Measurements from ENCODE around the gene PHF12. TPM values are rescaled to one million over a fixed set of nuclear protein-coding genes. Genes with fewer than 3 reads are reported as not detected.

Gene PHF12
- total and polyA plus RNA-seq, 7 donors: 6.9 to 54.3 (median 39.1) TPM

DNA sequence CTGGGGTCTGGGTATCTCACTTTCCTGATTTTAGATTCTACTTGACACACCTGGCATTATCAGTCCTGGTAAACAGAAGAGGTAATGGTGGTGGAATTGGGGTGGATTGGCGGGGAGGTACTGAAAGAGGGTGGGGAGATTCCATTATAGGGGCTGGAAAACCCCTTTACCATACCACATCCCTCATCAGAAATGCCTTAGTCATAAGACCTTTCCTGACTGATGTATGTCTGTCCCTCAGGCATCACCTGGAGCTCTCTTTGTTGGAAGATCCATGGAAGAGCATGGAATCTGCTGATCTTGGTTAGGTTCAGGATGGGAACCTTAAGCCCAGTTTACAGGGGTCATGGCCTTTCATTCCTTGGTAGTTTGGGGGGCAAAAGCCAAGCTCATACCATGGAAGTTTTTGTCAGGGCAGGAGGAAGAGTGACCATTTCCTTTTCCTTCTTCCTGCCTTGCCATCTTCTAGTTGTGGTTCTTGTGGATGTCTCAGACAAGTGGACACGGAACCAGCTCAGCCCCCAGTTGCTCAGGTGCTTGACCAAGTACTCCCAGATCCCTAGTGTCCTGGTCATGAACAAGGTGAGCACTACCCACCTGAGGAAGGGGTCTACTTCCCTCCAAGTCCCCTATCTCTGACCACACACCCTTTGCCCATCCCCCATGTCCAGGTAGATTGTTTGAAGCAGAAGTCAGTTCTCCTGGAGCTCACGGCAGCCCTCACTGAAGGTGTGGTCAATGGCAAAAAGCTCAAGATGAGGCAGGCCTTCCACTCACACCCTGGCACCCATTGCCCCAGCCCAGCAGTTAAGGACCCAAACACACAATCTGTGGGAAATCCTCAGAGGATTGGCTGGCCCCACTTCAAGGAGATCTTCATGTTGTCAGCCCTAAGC, 93.2 kb downstream of the PHF12 start:
- no peak overlapping the region for H3K4me3 ChIP-seq
- H3K27ac ChIP-seq: no peak overlapping the region
- intact Hi-C loops (cut with DNase I): no loop called here
- no peak for TF ChIP-seq POLR2AphosphoS5 (IDR thresholded peaks at IDR 0.05)
- no peak for TF ChIP-seq POLR2A (IDR thresholded peaks at IDR 0.05)
- TF ChIP-seq, protein P1, sequence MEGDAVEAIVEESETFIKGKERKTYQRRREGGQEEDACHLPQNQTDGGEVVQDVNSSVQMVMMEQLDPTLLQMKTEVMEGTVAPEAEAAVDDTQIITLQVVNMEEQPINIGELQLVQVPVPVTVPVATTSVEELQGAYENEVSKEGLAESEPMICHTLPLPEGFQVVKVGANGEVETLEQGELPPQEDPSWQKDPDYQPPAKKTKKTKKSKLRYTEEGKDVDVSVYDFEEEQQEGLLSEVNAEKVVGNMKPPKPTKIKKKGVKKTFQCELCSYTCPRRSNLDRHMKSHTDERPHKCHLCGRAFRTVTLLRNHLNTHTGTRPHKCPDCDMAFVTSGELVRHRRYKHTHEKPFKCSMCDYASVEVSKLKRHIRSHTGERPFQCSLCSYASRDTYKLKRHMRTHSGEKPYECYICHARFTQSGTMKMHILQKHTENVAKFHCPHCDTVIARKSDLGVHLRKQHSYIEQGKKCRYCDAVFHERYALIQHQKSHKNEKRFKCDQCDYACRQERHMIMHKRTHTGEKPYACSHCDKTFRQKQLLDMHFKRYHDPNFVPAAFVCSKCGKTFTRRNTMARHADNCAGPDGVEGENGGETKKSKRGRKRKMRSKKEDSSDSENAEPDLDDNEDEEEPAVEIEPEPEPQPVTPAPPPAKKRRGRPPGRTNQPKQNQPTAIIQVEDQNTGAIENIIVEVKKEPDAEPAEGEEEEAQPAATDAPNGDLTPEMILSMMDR (IDR thresholded peaks at IDR 0.05): no peak
- TF ChIP-seq EP300 (IDR thresholded peaks at IDR 0.05): no peak
- no peak for DNase-seq
- H3K9me3 ChIP-seq: no peaks in the 10 kb centered on the region
- 92 to 93% methylated on average over 3 of the region's 3 CpGs for WGBS, 2 donors
- peaks cover 0 to 55% (median 24%) of the 10 kb centered on the region in 4 donors for H3K36me3 ChIP-seq
- no peaks in the 10 kb centered on the region for H3K27me3 ChIP-seq
- H3K4me1 ChIP-seq: peaks cover 0 to 14% (median 10%) of the 10 kb centered on the region in 4 donors

DNA sequence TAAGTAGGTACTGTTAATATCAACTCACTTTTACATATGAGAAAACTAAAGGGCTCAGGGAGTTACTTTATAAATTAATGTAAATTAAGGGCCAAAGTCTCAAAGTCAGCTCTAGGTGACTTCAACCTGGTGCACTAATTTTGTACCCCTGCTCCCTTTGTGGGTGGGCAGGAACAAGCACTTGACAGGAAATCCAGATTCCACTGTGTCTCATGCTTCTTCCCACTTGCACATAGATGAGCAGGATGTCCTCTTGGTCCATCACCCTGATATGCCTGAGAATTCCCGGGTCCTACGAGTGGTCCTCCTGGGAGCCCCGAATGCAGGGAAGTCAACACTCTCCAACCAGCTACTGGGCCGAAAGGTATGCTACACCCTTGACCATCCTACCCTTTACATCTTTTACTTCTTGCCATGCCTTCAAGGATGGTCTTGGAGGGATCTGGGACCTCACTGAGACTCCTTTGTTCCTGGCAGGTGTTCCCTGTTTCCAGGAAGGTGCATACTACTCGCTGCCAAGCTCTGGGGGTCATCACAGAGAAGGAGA, 95.2 kb downstream of the PHF12 start:
- TF ChIP-seq, protein P1 (IDR thresholded peaks at IDR 0.05): no peak
- no peak for TF ChIP-seq POLR2AphosphoS5 (IDR thresholded peaks at IDR 0.05)
- TF ChIP-seq POLR2A (IDR thresholded peaks at IDR 0.05): no peak
- TF ChIP-seq EP300 (IDR thresholded peaks at IDR 0.05): no peak
- H3K4me3 ChIP-seq: no peak overlapping the region
- H3K36me3 ChIP-seq: peaks cover 0 to 49% (median 24%) of the 10 kb centered on the region in 4 donors
- H3K4me1 ChIP-seq: peaks cover 0 to 14% (median 10%) of the 10 kb centered on the region in 4 donors
- H3K9me3 ChIP-seq: no peaks in the 10 kb centered on the region
- DNase-seq: no peak
- 92 to 95% methylated on average over 5 of the region's 5 CpGs for WGBS, 2 donors
- no peak overlapping the region for H3K27ac ChIP-seq
- intact Hi-C loops (cut with DNase I): no loop called here
- no peaks in the 10 kb centered on the region for H3K27me3 ChIP-seq

DNA sequence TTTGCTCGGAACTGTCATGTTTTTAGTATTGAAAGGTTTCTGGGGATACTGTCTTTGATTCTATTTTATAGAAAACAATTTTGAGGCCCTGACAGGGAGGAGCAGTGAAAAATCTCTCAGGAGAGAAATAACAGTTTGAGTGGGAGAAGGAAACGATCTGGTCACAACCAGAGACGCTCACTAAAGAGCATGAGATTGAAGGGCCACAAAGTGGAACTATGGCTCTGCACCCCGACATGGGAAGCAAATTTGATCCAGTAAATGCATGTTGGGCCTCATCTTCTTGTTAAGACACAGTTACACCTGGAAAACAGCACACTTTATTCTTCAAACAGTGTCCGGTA, 96.0 kb downstream of the PHF12 start:
- peaks cover 0 to 14% (median 10%) of the 10 kb centered on the region in 4 donors for H3K4me1 ChIP-seq
- no peaks in the 10 kb centered on the region for H3K27me3 ChIP-seq
- no peaks in the 10 kb centered on the region for H3K9me3 ChIP-seq
- peak overlapping the region; percentile 45 to 90 (median 76) for H3K4me3 ChIP-seq
- WGBS, 2 donors: 4 to 18% methylated on average over 5 of the region's 5 CpGs
- TF ChIP-seq POLR2AphosphoS5 (IDR thresholded peaks at IDR 0.05) (no peak), EP300 (IDR thresholded peaks at IDR 0.05) (no peak), POLR2A (IDR thresholded peaks at IDR 0.05) (no peak)
- TF ChIP-seq, protein P1 (IDR thresholded peaks at IDR 0.05): no peak
- DNase-seq: no peak
- peak overlapping the region; percentile 64 to 82 (median 82) for H3K27ac ChIP-seq
- H3K36me3 ChIP-seq: peaks cover 0 to 41% (median 19%) of the 10 kb centered on the region in 4 donors
- intact Hi-C loops (cut with DNase I): no loop called here

Other genes starting within 250 kb of the PHF12 start
- gene PROCA1, start 239.6 kb downstream of the PHF12 start, total RNA-seq: 1 to 10 TPM in 2 of 4 donors, under 1 TPM in 1, not detected in 1; 0.54 to 1.4 (median 1.3) TPM
- gene PROCA1, start 239.6 kb downstream of the PHF12 start, polyA plus RNA-seq: 1 to 10 TPM in 1 of 3 donors, under 1 TPM in 2; 0.60 to 2.3 (median 0.92) TPM
- 100 to 1,000 TPM; 146 to 205 (median 167) TPM for gene RAB34, start 233.7 kb downstream of the PHF12 start, total RNA-seq
- gene RAB34, start 233.7 kb downstream of the PHF12 start, polyA plus RNA-seq: 10 to 100 TPM; 16.6 to 39.0 (median 33.1) TPM
- gene RPL23A, start 231.5 kb downstream of the PHF12 start, total RNA-seq: 100 to 1,000 TPM; 491 to 937 (median 695) TPM
- 1,000 to 10,000 TPM; 1,420 to 1,929 (median 1,826) TPM for gene RPL23A, start 231.5 kb downstream of the PHF12 start, polyA plus RNA-seq
- under 1 TPM in 2 of 4 donors, not detected in 2; 0.66 to 0.71 TPM for gene TLCD1, start 225.3 kb downstream of the PHF12 start, total RNA-seq
- 10 to 100 TPM in 1 of 3 donors, 1 to 10 TPM in 2; 2.1 to 14.2 (median 3.0) TPM for gene TLCD1, start 225.3 kb downstream of the PHF12 start, polyA plus RNA-seq
- gene NEK8, start 222.7 kb downstream of the PHF12 start, total RNA-seq: 1 to 10 TPM in 2 of 4 donors, under 1 TPM in 2; 0.16 to 2.8 (median 0.74) TPM
- gene NEK8, start 222.7 kb downstream of the PHF12 start, polyA plus RNA-seq: 1 to 10 TPM; 1.6 to 6.3 (median 1.8) TPM
- gene TRAF4, start 207.5 kb downstream of the PHF12 start, total RNA-seq: 10 to 100 TPM in 1 of 4 donors, 1 to 10 TPM in 3; 3.9 to 11.6 (median 5.1) TPM
- gene TRAF4, start 207.5 kb downstream of the PHF12 start, polyA plus RNA-seq: 10 to 100 TPM; 59.6 to 94.1 (median 72.1) TPM
- gene FAM222B, start 108.7 kb downstream of the PHF12 start, total RNA-seq: 10 to 100 TPM in 1 of 4 donors, 1 to 10 TPM in 3; 5.0 to 11.9 (median 7.2) TPM
- gene FAM222B, start 108.7 kb downstream of the PHF12 start, polyA plus RNA-seq: 10 to 100 TPM; 15.3 to 16.2 (median 15.6) TPM
- 10 to 100 TPM; 20.2 to 41.9 (median 30.3) TPM for gene ERAL1, start 96.5 kb downstream of the PHF12 start, total RNA-seq
- gene ERAL1, start 96.5 kb downstream of the PHF12 start, polyA plus RNA-seq: 10 to 100 TPM; 27.0 to 43.2 (median 41.7) TPM
- 10 to 100 TPM; 38.5 to 72.5 (median 52.4) TPM for gene FLOT2, start 53.8 kb downstream of the PHF12 start, total RNA-seq
- gene FLOT2, start 53.8 kb downstream of the PHF12 start, polyA plus RNA-seq: 10 to 100 TPM; 27.3 to 91.8 (median 36.6) TPM
- 1 to 10 TPM; 3.2 to 8.4 (median 3.9) TPM for gene DHRS13, start 48.4 kb downstream of the PHF12 start, total RNA-seq
- gene DHRS13, start 48.4 kb downstream of the PHF12 start, polyA plus RNA-seq: 10 to 100 TPM in 1 of 3 donors, 1 to 10 TPM in 2; 2.1 to 15.0 (median 3.0) TPM
- under 1 TPM in 3 of 4 donors, not detected in 1; 0.36 to 0.99 (median 0.41) TPM for gene SEZ6, start 54.5 kb upstream of the PHF12 start, total RNA-seq
- gene SEZ6, start 54.5 kb upstream of the PHF12 start, polyA plus RNA-seq: under 1 TPM in 1 of 3 donors, not detected in 2; 0.67 TPM
- 10 to 100 TPM in 3 of 4 donors, 1 to 10 TPM in 1; 6.4 to 20.5 (median 11.4) TPM for gene PIPOX, start 91.6 kb upstream of the PHF12 start, total RNA-seq
- gene PIPOX, start 91.6 kb upstream of the PHF12 start, polyA plus RNA-seq: 1 to 10 TPM in 1 of 3 donors, under 1 TPM in 1, not detected in 1; 0.71 to 1.2 TPM
- 10 to 100 TPM; 28.2 to 90.3 (median 53.4) TPM for gene MYO18A, start 228.9 kb upstream of the PHF12 start, total RNA-seq
- 10 to 100 TPM; 24.0 to 92.6 (median 39.8) TPM for gene MYO18A, start 228.9 kb upstream of the PHF12 start, polyA plus RNA-seq

Measured in sigmoid colon (tissue), 7 donors.